ENCODE results near the gene MCTP1. TPM values are rescaled to one million over a fixed set of nuclear protein-coding genes. Genes with fewer than 3 reads are reported as not detected.
"Not testable (repeated sequence)": the region's sequence is repeated elsewhere in the genome, so short reads cannot be mapped to it uniquely, and the experiment has no call there.

MCTP1 gene
- total RNA-seq, 3 donors from 2014 or later = 22.8 to 57.8 (median 24.3) TPM

DNA sequence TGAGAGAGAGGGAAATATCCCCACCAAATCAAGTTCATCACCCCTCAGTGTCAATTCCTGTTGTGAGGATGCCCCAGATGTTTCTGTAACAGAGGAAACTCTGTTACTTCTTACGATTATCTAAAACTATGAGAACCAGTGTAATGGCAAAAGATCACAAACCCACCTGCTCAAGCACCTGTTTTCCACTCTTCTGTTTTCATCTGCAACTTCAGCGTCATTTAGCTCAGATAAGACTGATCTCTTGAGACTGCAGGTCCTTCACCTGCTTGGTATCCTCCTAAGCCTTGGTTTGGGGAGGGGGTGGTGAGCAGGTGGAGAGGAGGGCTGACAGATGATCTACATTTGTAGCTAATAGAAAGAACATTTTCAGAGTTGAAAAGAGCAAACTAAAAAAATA, 437.2 kb downstream of the MCTP1 start:
- Histone ChIP-seq H3K27ac (no peak overlapping the region), H3K4me3 (no peak overlapping the region), H3K27me3 (no peaks in the 10 kb centered on the region), H3K4me1 (no peaks in the 10 kb centered on the region), H3K36me3 (no peaks in the 10 kb centered on the region), H3K9me3 (no peaks in the 10 kb centered on the region)
- TF ChIP-seq, protein P1, sequence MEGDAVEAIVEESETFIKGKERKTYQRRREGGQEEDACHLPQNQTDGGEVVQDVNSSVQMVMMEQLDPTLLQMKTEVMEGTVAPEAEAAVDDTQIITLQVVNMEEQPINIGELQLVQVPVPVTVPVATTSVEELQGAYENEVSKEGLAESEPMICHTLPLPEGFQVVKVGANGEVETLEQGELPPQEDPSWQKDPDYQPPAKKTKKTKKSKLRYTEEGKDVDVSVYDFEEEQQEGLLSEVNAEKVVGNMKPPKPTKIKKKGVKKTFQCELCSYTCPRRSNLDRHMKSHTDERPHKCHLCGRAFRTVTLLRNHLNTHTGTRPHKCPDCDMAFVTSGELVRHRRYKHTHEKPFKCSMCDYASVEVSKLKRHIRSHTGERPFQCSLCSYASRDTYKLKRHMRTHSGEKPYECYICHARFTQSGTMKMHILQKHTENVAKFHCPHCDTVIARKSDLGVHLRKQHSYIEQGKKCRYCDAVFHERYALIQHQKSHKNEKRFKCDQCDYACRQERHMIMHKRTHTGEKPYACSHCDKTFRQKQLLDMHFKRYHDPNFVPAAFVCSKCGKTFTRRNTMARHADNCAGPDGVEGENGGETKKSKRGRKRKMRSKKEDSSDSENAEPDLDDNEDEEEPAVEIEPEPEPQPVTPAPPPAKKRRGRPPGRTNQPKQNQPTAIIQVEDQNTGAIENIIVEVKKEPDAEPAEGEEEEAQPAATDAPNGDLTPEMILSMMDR (IDR thresholded peaks at IDR 0.05) = no peak
- TF ChIP-seq POLR2A (IDR thresholded peaks at IDR 0.05) (no peak), POLR2AphosphoS5 (IDR thresholded peaks at IDR 0.05) (no peak)
- intact Hi-C loops (cut with DNase I; ENCODE audit: low total_unique reads) = no loop called here
- DNase-seq (ENCODE audit: low spot score in 2 of 2) = no peak

DNA sequence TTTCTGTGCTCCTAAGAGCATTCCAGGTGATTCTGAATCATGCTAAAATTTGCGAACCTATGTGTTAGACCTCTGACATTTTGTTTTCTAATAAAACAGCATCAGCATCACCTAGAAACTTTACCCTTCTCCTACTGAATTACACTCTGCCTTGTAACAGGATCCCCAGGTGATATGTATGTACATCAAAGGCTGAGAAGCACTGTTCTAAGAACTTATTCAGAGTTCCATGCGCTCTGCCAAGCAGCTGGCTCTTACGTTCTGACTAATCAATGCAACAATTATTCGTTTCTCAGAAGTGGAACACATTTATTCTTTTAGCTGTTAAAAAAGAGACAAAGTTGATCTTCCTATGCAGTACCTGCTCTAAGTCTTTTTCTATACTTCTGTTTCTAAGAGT, 437.9 kb downstream of the MCTP1 start:
- TF ChIP-seq, protein P1 (IDR thresholded peaks at IDR 0.05) = no peak
- no peak for DNase-seq (ENCODE audit: low spot score in 2 of 2)
- H3K4me3 ChIP-seq = no peak overlapping the region
- H3K36me3 ChIP-seq = no peaks in the 10 kb centered on the region
- H3K27ac ChIP-seq = no peak overlapping the region
- H3K27me3 ChIP-seq = no peaks in the 10 kb centered on the region
- H3K9me3 ChIP-seq = no peaks in the 10 kb centered on the region
- intact Hi-C loops (cut with DNase I; ENCODE audit: low total_unique reads) = no loop called here
- H3K4me1 ChIP-seq = no peaks in the 10 kb centered on the region

DNA sequence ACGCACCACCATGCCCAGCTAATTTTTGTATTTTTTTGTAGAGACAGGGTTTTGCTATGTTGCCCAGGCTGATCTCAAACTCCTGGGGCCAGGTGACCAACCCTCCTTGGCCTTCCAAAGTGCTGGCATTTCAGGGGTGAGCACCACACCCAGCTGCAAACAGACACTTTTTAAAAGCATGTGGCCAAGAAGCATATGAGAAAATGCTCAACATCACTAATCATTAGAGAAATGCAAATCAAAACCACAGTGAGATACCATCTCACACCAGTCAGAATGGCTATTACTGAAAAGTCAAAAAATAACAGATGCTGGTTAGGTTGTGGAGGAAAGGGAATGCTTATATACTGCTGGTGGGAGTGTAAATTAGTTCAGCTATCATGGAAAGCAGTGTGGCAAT, 439.2 kb downstream of the MCTP1 start:
- intact Hi-C loops (cut with DNase I; ENCODE audit: low total_unique reads); H3K9me3 ChIP-seq; H3K27me3 ChIP-seq; H3K27ac ChIP-seq; H3K4me1 ChIP-seq; H3K4me3 ChIP-seq; DNase-seq (ENCODE audit: low spot score in 2 of 2); H3K36me3 ChIP-seq: not testable (repeated sequence)

DNA sequence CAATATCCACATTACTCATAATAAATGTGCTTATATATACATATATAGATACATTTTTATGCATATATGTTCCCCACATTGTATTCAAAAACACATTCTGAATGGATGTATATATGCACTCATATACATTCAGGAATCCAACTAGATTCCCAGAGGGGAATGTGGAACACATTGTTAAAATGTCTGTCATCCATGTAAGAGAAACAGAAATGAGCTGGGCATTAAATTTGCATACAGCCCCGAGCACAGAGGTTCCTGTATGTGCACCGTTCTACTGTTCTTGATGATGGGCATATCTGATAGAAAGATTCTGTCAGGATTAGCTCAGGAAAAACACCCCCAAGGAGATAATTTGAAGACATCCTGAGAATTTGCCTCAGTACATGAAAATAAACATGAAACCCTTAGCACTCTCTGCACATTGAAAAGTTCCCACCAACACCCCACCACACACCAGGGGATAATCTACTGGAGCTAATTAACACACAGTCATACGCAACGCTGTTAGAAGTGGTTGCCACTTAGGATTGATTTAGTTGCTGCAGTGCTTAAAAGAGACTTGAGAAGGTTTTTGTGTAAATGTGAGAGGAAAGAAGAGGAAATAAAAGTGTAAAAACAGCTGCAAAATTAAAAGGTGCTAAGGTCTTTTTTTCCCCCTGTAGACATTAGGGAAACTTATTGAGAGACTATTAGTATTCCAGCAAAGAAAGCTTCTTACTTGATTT, 443.1 kb downstream of the MCTP1 start:
- Histone ChIP-seq H3K9me3 (no peaks in the 10 kb centered on the region), H3K27me3 (no peaks in the 10 kb centered on the region), H3K4me3 (no peak overlapping the region), H3K27ac (no peak overlapping the region), H3K36me3 (no peaks in the 10 kb centered on the region), H3K4me1 (no peaks in the 10 kb centered on the region)
- no peak for TF ChIP-seq POLR2AphosphoS5 (IDR thresholded peaks at IDR 0.05)
- TF ChIP-seq POLR2A (IDR thresholded peaks at IDR 0.05) = no peak
- TF ChIP-seq, protein P1 (IDR thresholded peaks at IDR 0.05) = no peak
- DNase-seq (ENCODE audit: low spot score in 2 of 2) = no peak
- intact Hi-C loops (cut with DNase I; ENCODE audit: low total_unique reads) = no loop called here

DNA sequence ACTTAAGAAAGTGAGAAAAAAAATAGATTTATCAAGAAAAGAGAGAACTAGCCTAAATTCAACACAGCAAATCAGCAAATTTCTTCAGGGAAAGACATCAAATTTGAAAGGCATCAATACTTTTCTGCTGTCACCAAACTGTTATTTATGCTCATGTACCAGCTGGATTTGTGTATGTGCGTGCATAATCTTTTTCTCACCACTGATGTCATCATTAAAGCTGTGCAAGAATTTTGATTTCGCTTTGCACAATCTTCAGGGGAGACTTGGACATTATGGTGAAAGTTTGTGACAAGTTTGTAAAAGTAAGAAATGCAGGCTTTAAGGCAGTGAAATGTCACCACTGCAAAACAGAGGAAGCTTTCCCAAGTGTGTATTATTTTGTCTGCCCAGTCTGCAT, 451.0 kb downstream of the MCTP1 start:
- no peaks in the 10 kb centered on the region for H3K4me1 ChIP-seq
- TF ChIP-seq POLR2AphosphoS5 (IDR thresholded peaks at IDR 0.05) (no peak), POLR2A (IDR thresholded peaks at IDR 0.05) (no peak)
- TF ChIP-seq, protein P1 (IDR thresholded peaks at IDR 0.05) = no peak
- H3K4me3 ChIP-seq = no peak overlapping the region
- H3K9me3 ChIP-seq = no peaks in the 10 kb centered on the region
- intact Hi-C loops (cut with DNase I; ENCODE audit: low total_unique reads) = no loop called here
- no peaks in the 10 kb centered on the region for H3K27me3 ChIP-seq
- H3K27ac ChIP-seq = no peak overlapping the region
- H3K36me3 ChIP-seq = no peaks in the 10 kb centered on the region
- no peak for DNase-seq (ENCODE audit: low spot score in 2 of 2)

DNA sequence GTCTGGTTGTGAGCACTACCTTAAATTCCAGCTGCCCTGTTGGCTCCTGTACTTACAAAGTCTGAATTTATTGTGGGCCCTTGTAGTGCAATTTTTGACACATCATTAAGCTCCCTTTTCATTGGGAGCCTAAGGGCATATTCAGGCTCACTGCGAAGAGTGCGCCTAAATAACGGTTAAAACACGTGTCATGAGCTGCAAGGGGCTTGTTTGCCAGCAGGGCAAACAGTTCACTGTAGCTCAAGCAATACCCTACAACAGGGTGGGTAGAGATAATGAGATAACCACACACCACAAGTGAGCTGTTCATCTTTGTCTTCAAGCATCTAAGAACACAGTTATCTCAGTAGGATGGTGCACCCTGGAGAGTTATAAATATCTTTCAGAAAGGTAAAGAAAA, 452.2 kb downstream of the MCTP1 start:
- no peak for DNase-seq (ENCODE audit: low spot score in 2 of 2)
- Histone ChIP-seq H3K4me3 (no peak overlapping the region), H3K36me3 (no peaks in the 10 kb centered on the region), H3K27me3 (no peaks in the 10 kb centered on the region), H3K4me1 (no peaks in the 10 kb centered on the region), H3K27ac (no peak overlapping the region), H3K9me3 (no peaks in the 10 kb centered on the region)
- intact Hi-C loops (cut with DNase I; ENCODE audit: low total_unique reads) = no loop called here
- TF ChIP-seq POLR2A (IDR thresholded peaks at IDR 0.05) = no peak
- TF ChIP-seq, protein P1 (IDR thresholded peaks at IDR 0.05) = no peak
- TF ChIP-seq POLR2AphosphoS5 (IDR thresholded peaks at IDR 0.05) = no peak

Measured in breast epithelium (tissue), 4 donors.